HepG2 (cell line): ENCODE data around the gene WDR19. TPM values are rescaled to one million over a fixed set of nuclear protein-coding genes. Genes with fewer than 3 reads are reported as not detected.

Experiments used
- AKAP8 ChIP-seq: sonication (generic); formaldehyde crosslinking; IDR thresholded peaks from 2 replicates; pipeline ENCODE4 v1.5.1; 2020; ENCODE audit warnings: mild to moderate bottlenecking, missing genetic modification reagents
- MEIS2 ChIP-seq: sonication (generic); formaldehyde crosslinking; IDR thresholded peaks from 2 replicates; pipeline ENCODE4 v1.9.0; 2021; ENCODE audit warnings: mild to moderate bottlenecking, missing genetic modification reagents
- MXI1 ChIP-seq: IDR thresholded peaks from 3 replicates; pipeline ENCODE4 v1.6.1; 2012; ENCODE audit warnings: low read depth, low read length, inconsistent platforms, borderline replicate concordance
- NFIB ChIP-seq: sonication (generic); formaldehyde crosslinking; IDR thresholded peaks from 2 replicates; pipeline ENCODE4 v1.9.0; 2021; ENCODE audit warnings: missing genetic modification reagents, mild to moderate bottlenecking, borderline replicate concordance
- SOX13 ChIP-seq, 3 experiments: fragments of 450-650 bp in 1 of 3; sonication (generic) in 1 of 3; formaldehyde crosslinking in 1 of 3; IDR thresholded peaks in 2 of 3; conservative IDR thresholded peaks in 1 of 3; 2 replicates each; pipeline versions ENCODE4 v1.5.0 to v1.6.1; 2016 to 2020; ENCODE audit warnings: antibody characterized with exemption in 1 of 3, mild to moderate bottlenecking in 1 of 3, missing compliant biosample characterization in 1 of 3, missing genetic modification reagents in 1 of 3, moderate library complexity in 1 of 3
- TCF7 ChIP-seq: sonication (generic); IDR thresholded peaks from 2 replicates; pipeline ENCODE4 v1.6.1; 2016; ENCODE audit warnings: antibody characterized with exemption, low read depth
- ZBTB7A ChIP-seq: sonication (generic); formaldehyde crosslinking; IDR thresholded peaks from 2 replicates; pipeline ENCODE4 v1.8.0; 2022; ENCODE audit warnings: mild to moderate bottlenecking, missing genetic modification reagents
- ZFAT ChIP-seq: sonication (generic); formaldehyde crosslinking; conservative IDR thresholded peaks from 2 replicates; pipeline ENCODE4 v1.8.1; 2023; ENCODE audit warnings: missing genetic modification reagents, inconsistent platforms
- ZNF550 ChIP-seq: sonication (generic); formaldehyde crosslinking; IDR thresholded peaks from 2 replicates; pipeline ENCODE4 v1.4.0; 2020; ENCODE audit warnings: mild to moderate bottlenecking, missing genetic modification reagents, borderline replicate concordance
- ZNF614 ChIP-seq: IDR thresholded peaks from 2 replicates; pipeline ENCODE4 v1.6.1; 2018; ENCODE audit warnings: missing biosample characterization, missing genetic modification reagents, inconsistent platforms, borderline replicate concordance
- polyA plus RNA-seq, 8 experiments: library from polyadenylated mRNA; depleted of rRNA in 3 of 8; stranded (reverse) in 7 of 8; unstranded in 1 of 8; fragments of >200 nt; fragmentation: Illumina TruSeq in 4 of 8; extraction: Trizol in 4 of 8; gene quantifications; 2 replicates each; pipeline versions ENCODE4 v1.2.1 to v1.2.3, GENCODE V29; 2011 to 2016; ENCODE audit warnings: low read depth in 4 of 8, missing spikeins in 1 of 8, mixed read lengths in 1 of 8; ENCODE audit not compliant: insufficient read depth in 1 of 8
- total RNA-seq, 5 experiments: library from RNA; depleted of rRNA; stranded (reverse); fragments of >200 nt; fragmentation: Illumina TruSeq; extraction: Trizol; gene quantifications; 2 replicates each; pipeline ENCODE4 v1.2.3, GENCODE V29; 2016; ENCODE audit warnings: low read depth in 1 of 5
- TF ChIP-seq, protein P1 (sequence below): sonication (generic); formaldehyde crosslinking; conservative IDR thresholded peaks from 2 replicates; pipeline ENCODE4 v1.4.0; 2020; ENCODE audit warnings: mild to moderate bottlenecking, missing genetic modification reagents, moderate library complexity
- TF ChIP-seq, protein P2 (sequence below), 2 experiments: fragments of 450-650 bp in 1 of 2; sonication (generic) in 1 of 2; formaldehyde crosslinking in 1 of 2; IDR thresholded peaks; 2 replicates each; pipeline versions ENCODE4 v1.6.1 to v1.8.0; 2016 to 2022; ENCODE audit warnings: antibody characterized with exemption in 1 of 2, mild to moderate bottlenecking in 1 of 2, missing genetic modification reagents in 1 of 2
- TF ChIP-seq, protein P3 (sequence below): sonication (generic); formaldehyde crosslinking; IDR thresholded peaks from 2 replicates; pipeline ENCODE4 v1.5.1; 2020; ENCODE audit warnings: mild to moderate bottlenecking, moderate library complexity, missing genetic modification reagents

The WDR19 gene
- total and polyA plus RNA-seq, 2 of the 13 experiments (the other 11 are each of a cell fraction or from before 2014, with no cell fraction given): 22.9 to 34.1 TPM

DNA sequence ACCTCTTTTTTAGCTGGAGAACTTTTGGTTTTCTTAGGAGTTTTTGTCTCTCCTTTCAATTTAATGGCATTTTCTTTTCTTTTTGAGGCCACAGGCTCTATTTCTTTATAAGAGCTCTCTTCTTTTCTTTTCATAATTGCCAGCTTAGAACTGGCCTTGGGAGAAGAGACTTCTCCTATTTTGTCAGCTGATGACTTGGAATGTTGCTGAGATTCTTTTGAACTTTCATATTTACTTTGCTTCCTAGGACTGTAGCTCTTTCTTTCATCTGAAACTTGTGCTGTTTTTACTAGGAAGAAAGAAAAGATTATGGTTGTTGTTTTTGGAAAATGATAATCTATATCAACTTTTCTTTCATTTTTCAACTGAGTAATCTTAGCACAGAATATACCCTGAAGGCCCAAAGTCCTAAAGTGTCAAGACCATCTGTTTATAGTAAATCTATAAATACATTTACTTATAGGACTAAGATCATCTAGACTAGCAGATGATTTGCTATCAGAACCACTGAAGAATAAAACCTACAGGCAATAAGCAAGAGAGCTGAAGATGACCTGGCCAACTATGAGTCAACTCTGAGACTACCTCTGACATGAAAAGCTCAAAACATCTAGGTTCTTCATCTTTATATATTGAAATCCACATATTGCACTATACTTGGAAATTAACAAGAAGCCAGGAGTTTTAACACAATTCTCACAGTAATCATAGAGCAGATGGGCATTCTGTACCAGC, 138.2 kb downstream of the WDR19 start (continued):
- TF ChIP-seq, protein P1, sequence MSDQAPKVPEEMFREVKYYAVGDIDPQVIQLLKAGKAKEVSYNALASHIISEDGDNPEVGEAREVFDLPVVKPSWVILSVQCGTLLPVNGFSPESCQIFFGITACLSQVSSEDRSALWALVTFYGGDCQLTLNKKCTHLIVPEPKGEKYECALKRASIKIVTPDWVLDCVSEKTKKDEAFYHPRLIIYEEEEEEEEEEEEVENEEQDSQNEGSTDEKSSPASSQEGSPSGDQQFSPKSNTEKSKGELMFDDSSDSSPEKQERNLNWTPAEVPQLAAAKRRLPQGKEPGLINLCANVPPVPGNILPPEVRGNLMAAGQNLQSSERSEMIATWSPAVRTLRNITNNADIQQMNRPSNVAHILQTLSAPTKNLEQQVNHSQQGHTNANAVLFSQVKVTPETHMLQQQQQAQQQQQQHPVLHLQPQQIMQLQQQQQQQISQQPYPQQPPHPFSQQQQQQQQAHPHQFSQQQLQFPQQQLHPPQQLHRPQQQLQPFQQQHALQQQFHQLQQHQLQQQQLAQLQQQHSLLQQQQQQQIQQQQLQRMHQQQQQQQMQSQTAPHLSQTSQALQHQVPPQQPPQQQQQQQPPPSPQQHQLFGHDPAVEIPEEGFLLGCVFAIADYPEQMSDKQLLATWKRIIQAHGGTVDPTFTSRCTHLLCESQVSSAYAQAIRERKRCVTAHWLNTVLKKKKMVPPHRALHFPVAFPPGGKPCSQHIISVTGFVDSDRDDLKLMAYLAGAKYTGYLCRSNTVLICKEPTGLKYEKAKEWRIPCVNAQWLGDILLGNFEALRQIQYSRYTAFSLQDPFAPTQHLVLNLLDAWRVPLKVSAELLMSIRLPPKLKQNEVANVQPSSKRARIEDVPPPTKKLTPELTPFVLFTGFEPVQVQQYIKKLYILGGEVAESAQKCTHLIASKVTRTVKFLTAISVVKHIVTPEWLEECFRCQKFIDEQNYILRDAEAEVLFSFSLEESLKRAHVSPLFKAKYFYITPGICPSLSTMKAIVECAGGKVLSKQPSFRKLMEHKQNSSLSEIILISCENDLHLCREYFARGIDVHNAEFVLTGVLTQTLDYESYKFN (CRISPR knock-in tag): no peak; the same call in 1 of the 2 replicates
- no peak for TF ChIP-seq ZFAT (CRISPR knock-in tag)
- TF ChIP-seq, protein P2, sequence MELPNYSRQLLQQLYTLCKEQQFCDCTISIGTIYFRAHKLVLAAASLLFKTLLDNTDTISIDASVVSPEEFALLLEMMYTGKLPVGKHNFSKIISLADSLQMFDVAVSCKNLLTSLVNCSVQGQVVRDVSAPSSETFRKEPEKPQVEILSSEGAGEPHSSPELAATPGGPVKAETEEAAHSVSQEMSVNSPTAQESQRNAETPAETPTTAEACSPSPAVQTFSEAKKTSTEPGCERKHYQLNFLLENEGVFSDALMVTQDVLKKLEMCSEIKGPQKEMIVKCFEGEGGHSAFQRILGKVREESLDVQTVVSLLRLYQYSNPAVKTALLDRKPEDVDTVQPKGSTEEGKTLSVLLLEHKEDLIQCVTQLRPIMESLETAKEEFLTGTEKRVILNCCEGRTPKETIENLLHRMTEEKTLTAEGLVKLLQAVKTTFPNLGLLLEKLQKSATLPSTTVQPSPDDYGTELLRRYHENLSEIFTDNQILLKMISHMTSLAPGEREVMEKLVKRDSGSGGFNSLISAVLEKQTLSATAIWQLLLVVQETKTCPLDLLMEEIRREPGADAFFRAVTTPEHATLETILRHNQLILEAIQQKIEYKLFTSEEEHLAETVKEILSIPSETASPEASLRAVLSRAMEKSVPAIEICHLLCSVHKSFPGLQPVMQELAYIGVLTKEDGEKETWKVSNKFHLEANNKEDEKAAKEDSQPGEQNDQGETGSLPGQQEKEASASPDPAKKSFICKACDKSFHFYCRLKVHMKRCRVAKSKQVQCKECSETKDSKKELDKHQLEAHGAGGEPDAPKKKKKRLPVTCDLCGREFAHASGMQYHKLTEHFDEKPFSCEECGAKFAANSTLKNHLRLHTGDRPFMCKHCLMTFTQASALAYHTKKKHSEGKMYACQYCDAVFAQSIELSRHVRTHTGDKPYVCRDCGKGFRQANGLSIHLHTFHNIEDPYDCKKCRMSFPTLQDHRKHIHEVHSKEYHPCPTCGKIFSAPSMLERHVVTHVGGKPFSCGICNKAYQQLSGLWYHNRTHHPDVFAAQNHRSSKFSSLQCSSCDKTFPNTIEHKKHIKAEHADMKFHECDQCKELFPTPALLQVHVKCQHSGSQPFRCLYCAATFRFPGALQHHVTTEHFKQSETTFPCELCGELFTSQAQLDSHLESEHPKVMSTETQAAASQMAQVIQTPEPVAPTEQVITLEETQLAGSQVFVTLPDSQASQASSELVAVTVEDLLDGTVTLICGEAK (IDR thresholded peaks at IDR 0.05): no peak
- TF ChIP-seq, protein P2 (CRISPR knock-in tag; IDR thresholded peaks at IDR 0.05): no peak
- no peak for TF ChIP-seq MXI1
- TF ChIP-seq MEIS2 (CRISPR knock-in tag): no peak
- TF ChIP-seq ZNF614 (CRISPR knock-in tag): no peak
- no peak for TF ChIP-seq ZNF550 (CRISPR knock-in tag)
- no peak for TF ChIP-seq NFIB (CRISPR knock-in tag)
- no peak for TF ChIP-seq ZBTB7A (CRISPR knock-in tag)
- TF ChIP-seq TCF7: peak; percentile 40
- TF ChIP-seq, protein P3, sequence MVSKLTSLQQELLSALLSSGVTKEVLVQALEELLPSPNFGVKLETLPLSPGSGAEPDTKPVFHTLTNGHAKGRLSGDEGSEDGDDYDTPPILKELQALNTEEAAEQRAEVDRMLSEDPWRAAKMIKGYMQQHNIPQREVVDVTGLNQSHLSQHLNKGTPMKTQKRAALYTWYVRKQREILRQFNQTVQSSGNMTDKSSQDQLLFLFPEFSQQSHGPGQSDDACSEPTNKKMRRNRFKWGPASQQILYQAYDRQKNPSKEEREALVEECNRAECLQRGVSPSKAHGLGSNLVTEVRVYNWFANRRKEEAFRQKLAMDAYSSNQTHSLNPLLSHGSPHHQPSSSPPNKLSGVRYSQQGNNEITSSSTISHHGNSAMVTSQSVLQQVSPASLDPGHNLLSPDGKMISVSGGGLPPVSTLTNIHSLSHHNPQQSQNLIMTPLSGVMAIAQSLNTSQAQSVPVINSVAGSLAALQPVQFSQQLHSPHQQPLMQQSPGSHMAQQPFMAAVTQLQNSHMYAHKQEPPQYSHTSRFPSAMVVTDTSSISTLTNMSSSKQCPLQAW (CRISPR knock-in tag): no peak
- TF ChIP-seq SOX13 (IDR thresholded peaks at IDR 0.05): no peak
- TF ChIP-seq SOX13 (CRISPR knock-in tag; conservative IDR thresholded peaks at IDR 0.05 in 1 of 2, IDR thresholded peaks at IDR 0.05 in 1 of 2): peak in 1 of 2 experiments; percentile 47; a peak in 1 of 4 replicates
- no peak for TF ChIP-seq AKAP8 (CRISPR knock-in tag)
